22Rv1 (cell line): ENCODE data around the gene CAVIN2.

ENCODE experiments used
- ZFX ChIP-seq: fragments of 450-650 bp; IDR thresholded peaks from 2 replicates; pipeline ENCODE4 v1.6.1; 2017; ENCODE audit warnings: antibody characterized with exemption, borderline replicate concordance
- TF ChIP-seq, protein P1 (sequence below): fragments of 450-650 bp; IDR thresholded peaks from 2 replicates; pipeline ENCODE4 v1.5.1; 2017; ENCODE audit warnings: mild to moderate bottlenecking

DNA sequence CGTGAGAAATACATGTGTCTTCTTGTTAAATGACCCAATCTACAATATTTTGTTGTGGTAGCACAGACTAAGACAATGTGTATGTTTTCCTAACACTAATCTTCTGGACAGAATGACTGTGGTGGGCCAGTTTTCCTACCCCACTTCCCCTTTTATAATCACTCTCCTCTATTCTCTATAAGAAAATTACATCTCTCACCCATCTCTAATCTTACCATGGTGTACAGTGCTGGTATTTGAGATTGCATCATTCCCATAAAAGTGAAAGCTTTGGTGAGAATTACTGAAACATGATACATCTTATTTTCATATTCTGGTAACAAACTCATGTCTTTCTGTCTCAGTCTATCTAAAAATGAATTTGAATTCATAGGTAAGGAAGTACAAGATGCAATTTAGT is 40.5 kb downstream of the CAVIN2 start:
- TF ChIP-seq, protein P1, sequence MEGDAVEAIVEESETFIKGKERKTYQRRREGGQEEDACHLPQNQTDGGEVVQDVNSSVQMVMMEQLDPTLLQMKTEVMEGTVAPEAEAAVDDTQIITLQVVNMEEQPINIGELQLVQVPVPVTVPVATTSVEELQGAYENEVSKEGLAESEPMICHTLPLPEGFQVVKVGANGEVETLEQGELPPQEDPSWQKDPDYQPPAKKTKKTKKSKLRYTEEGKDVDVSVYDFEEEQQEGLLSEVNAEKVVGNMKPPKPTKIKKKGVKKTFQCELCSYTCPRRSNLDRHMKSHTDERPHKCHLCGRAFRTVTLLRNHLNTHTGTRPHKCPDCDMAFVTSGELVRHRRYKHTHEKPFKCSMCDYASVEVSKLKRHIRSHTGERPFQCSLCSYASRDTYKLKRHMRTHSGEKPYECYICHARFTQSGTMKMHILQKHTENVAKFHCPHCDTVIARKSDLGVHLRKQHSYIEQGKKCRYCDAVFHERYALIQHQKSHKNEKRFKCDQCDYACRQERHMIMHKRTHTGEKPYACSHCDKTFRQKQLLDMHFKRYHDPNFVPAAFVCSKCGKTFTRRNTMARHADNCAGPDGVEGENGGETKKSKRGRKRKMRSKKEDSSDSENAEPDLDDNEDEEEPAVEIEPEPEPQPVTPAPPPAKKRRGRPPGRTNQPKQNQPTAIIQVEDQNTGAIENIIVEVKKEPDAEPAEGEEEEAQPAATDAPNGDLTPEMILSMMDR, result no peak
- TF ChIP-seq ZFX, result no peak
